Neural progenitor cell (in vitro differentiated cells): ENCODE data around the gene SEMA3C. TPM values are rescaled to one million over a fixed set of nuclear protein-coding genes. Genes with fewer than 3 reads are reported as not detected.

Source experiments
- DNase-seq: peaks from one replicate; pipeline ENCODE4 v3.0.0-alpha.2; 2016; ENCODE audit warnings: low spot score
- H2AFZ ChIP-seq: fragments of 200-600 bp; sonication (generic); replicated peaks from 2 replicates; pipeline ENCODE4 v1.6.1; 2016; ENCODE audit warnings: antibody characterized with exemption
- H3F3A ChIP-seq: fragments of 200-600 bp; sonication (generic); 2 replicates; pipeline ENCODE4 v1.6.1; 2016; ENCODE audit warnings: antibody characterized with exemption, low read depth
- H3K27ac ChIP-seq: fragments of 200-600 bp; sonication (generic); 2 replicates; pipeline ENCODE4 v1.5.1; 2016; ENCODE audit warnings: mild to moderate bottlenecking
- H3K27me3 ChIP-seq: fragments of 200-600 bp; sonication (generic); 2 replicates; pipeline ENCODE4 v1.6.1; 2016; ENCODE audit warnings: mild to moderate bottlenecking, moderate library complexity
- H3K36me3 ChIP-seq: fragments of 200-600 bp; sonication (generic); 2 replicates; pipeline ENCODE4 v1.5.1; 2016
- H3K4me1 ChIP-seq: fragments of 200-600 bp; sonication (generic); 2 replicates; pipeline ENCODE4 v1.6.1; 2016; ENCODE audit warnings: mixed run types
- H3K4me2 ChIP-seq: fragments of 200-600 bp; sonication (generic); 2 replicates; pipeline ENCODE4 v1.6.1; 2016
- H3K4me3 ChIP-seq: fragments of 200-600 bp; sonication (generic); 2 replicates; pipeline ENCODE4 v1.5.1; 2016
- H3K79me2 ChIP-seq: fragments of 200-600 bp; sonication (generic); 2 replicates; pipeline ENCODE4 v1.6.1; 2016; ENCODE audit warnings: low read depth
- H3K9ac ChIP-seq: fragments of 200-600 bp; sonication (generic); 2 replicates; pipeline ENCODE4 v1.6.1; 2016
- H3K9me3 ChIP-seq: fragments of 200-600 bp; sonication (generic); 2 replicates; pipeline ENCODE4 v1.5.1; 2016; ENCODE audit warnings: low read depth
- H4K20me1 ChIP-seq: fragments of 200-600 bp; sonication (generic); 2 replicates; pipeline ENCODE4 v1.6.1; 2016; ENCODE audit warnings: low read depth
- H3K27ac Mint-ChIP-seq: 3 replicates; pipeline ENCODE4 v1.8.0; 2021; ENCODE audit warnings: mixed read lengths
- H3K27me3 Mint-ChIP-seq: 2 replicates; pipeline ENCODE4 v1.8.0; 2022; ENCODE audit warnings: low read depth, mild to moderate bottlenecking, inconsistent platforms, moderate library complexity, mixed read lengths; ENCODE audit not compliant: insufficient read depth
- H3K36me3 Mint-ChIP-seq: 3 replicates; pipeline ENCODE4 v1.8.0; 2021; ENCODE audit warnings: mixed read lengths
- H3K4me1 Mint-ChIP-seq: 3 replicates; pipeline ENCODE4 v1.8.0; 2021; ENCODE audit warnings: mixed read lengths
- H3K4me3 Mint-ChIP-seq: 3 replicates; pipeline ENCODE4 v1.8.0; 2021; ENCODE audit warnings: mild to moderate bottlenecking, moderate library complexity, mixed read lengths
- H3K9me3 Mint-ChIP-seq: 3 replicates; pipeline ENCODE4 v1.8.0; 2020; ENCODE audit warnings: mixed read lengths
- EZH2 ChIP-seq: fragments of 200-600 bp; sonication (generic); IDR thresholded peaks from 2 replicates; pipeline ENCODE4 v1.6.1; 2017; ENCODE audit warnings: antibody characterized with exemption, mild to moderate bottlenecking, moderate library complexity
- EZH2phosphoT487 ChIP-seq: fragments of 200-600 bp; sonication (generic); IDR thresholded peaks from 2 replicates; pipeline ENCODE4 v1.6.1; 2017; ENCODE audit warnings: antibody characterized with exemption
- total RNA-seq: library from RNA; depleted of rRNA; stranded (reverse); fragments of >200 nt; gene quantifications from 2 replicates; pipeline ENCODE4 v1.2.3, GENCODE V29; 2015; ENCODE audit warnings: low replicate concordance
- TF ChIP-seq, protein P1 (sequence below): fragments of 200-600 bp; sonication (generic); IDR thresholded peaks from 2 replicates; pipeline ENCODE4 v1.5.1; 2017; ENCODE audit warnings: antibody characterized with exemption, mild to moderate bottlenecking

SEMA3C gene
- total RNA-seq: 0.28 and 0.54 TPM in 2 replicates

DNA sequence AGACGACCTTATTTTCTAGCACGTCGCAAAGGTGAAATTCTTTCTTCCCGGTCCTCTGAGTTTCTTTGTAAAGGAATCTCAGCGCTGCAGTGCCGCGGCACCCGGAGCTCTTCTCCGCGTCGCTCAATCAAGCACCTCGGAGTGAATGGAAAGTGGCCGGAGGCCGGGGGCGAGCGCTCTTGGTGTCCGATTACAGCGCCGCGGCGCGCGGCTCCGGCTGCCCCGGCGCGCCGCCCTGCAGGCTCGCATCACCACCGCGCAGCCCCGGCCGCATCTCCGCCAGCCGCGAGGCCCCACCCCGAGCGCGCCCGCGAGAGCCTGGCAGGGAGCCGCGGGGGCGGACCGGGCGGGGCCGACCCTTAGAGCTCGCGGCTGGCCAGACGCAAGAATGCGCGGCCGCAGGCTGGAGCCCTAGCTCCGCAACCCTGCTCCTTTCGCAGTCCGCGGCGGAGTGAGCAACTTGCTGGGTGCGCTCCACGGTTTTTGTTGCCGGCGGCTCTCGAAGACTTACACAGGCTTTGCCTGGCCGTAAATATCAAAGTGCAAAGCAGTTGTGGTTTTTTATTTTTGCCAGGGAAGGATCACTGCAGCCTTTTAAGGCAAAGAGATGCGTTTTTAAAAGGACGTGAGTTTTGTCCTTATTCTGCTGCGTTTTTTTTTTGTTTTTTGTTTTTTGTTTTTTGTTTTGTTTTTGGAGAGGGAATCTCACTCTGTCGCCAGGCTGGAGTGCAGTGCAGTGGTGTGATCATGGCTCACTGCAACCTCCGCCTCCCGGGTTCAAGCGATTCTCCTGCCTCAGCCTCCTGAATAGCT lies at the start of gene SEMA3C:
TSS of gene SEMA3C (minus strand) at position 143 of the 813 bp plus-strand sequence. CDS start 2,270 bp downstream, outside the sequence.
- Histone ChIP-seq H2AFZ (peak within 1 kb of the TSS; percentile 86), H3K4me1 (peaks cover 4% of the 10 kb centered on the region), H3K9me3 (no peaks in the 10 kb centered on the region), H3K4me2 (peak within 1 kb of the TSS; percentile 86), H3K27ac (no peak within 1 kb of the TSS), H3K79me2 (no peaks in the 10 kb centered on the region), H3K4me3 (peak within 1 kb of the TSS; percentile 58), H3K9ac (no peak within 1 kb of the TSS), H3K36me3 (no peaks in the 10 kb centered on the region), H3K27me3 (peaks cover 22% of the 10 kb centered on the region), H3F3A (peaks cover 20% of the 10 kb centered on the region), H4K20me1 (no peaks in the 10 kb centered on the region)
- DNase-seq: peak; percentile 97
- Mint-ChIP-seq H3K27me3 (peaks cover 8% of the 10 kb centered on the region), H3K4me3 (peak within 1 kb of the TSS; percentile 90), H3K36me3 (peaks cover 7% of the 10 kb centered on the region), H3K4me1 (peaks cover 41% of the 10 kb centered on the region), H3K27ac (peak within 1 kb of the TSS; percentile 82), H3K9me3 (no peaks in the 10 kb centered on the region)
- no peak for TF ChIP-seq EZH2
- TF ChIP-seq EZH2phosphoT487: no peak
- TF ChIP-seq, protein P1, sequence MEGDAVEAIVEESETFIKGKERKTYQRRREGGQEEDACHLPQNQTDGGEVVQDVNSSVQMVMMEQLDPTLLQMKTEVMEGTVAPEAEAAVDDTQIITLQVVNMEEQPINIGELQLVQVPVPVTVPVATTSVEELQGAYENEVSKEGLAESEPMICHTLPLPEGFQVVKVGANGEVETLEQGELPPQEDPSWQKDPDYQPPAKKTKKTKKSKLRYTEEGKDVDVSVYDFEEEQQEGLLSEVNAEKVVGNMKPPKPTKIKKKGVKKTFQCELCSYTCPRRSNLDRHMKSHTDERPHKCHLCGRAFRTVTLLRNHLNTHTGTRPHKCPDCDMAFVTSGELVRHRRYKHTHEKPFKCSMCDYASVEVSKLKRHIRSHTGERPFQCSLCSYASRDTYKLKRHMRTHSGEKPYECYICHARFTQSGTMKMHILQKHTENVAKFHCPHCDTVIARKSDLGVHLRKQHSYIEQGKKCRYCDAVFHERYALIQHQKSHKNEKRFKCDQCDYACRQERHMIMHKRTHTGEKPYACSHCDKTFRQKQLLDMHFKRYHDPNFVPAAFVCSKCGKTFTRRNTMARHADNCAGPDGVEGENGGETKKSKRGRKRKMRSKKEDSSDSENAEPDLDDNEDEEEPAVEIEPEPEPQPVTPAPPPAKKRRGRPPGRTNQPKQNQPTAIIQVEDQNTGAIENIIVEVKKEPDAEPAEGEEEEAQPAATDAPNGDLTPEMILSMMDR: no peak

DNA sequence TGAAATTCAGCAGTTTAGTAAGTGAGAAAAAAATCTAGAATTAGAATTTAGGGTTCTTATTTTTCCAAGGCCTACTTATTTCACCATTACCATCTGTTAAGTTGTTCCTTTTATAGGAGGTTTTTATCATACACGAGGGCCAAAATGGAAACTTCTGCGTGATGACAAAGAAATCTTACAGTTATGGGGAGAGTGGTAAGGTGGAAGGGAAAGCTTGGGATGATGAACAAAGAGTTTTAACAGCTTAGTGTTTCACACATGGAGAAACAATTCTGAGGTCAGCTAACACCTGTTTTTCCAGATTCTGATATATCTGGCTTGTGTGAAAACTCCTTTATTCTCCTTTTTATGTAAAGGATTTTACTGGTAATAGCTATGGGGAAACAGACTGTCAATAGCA lies 49.8 kb upstream of the SEMA3C start:
- no peak overlapping the region for H3K4me3 ChIP-seq
- H3F3A ChIP-seq: no peaks in the 10 kb centered on the region
- H3K27ac Mint-ChIP-seq: no peak overlapping the region
- no peaks in the 10 kb centered on the region for H3K27me3 ChIP-seq
- no peak overlapping the region for H3K4me3 Mint-ChIP-seq
- no peaks in the 10 kb centered on the region for H3K79me2 ChIP-seq
- H3K27ac ChIP-seq: no peak overlapping the region
- no peaks in the 10 kb centered on the region for H3K36me3 ChIP-seq
- H3K27me3 Mint-ChIP-seq: peaks cover 2% of the 10 kb centered on the region
- no peak overlapping the region for H2AFZ ChIP-seq
- no peak for DNase-seq
- peaks cover 12% of the 10 kb centered on the region for H3K4me1 Mint-ChIP-seq
- TF ChIP-seq EZH2phosphoT487 (no peak), EZH2 (no peak)
- TF ChIP-seq, protein P1: no peak
- no peaks in the 10 kb centered on the region for H3K9me3 Mint-ChIP-seq
- no peaks in the 10 kb centered on the region for H3K9me3 ChIP-seq
- no peaks in the 10 kb centered on the region for H3K36me3 Mint-ChIP-seq
- H3K4me2 ChIP-seq: no peak overlapping the region
- no peak overlapping the region for H3K9ac ChIP-seq
- H3K4me1 ChIP-seq: no peaks in the 10 kb centered on the region
- H4K20me1 ChIP-seq: no peaks in the 10 kb centered on the region

DNA sequence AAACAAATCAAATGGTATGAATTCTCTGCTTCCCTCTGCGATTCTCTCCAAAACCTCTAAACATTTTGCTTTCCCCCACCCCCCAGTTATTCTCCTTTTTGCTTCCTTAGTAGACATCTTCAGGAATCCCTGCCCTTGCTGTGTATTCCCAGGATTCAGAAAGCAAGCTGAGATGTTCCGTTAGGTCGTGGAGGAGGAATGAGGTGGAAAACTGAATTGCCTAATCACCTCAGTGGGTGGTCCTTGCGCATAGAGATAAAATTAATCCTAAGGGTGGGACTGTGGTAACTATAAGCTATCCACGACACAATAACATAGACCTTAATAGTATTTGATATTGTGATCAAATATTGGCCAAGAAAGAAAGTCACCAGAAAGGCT lies 49.1 kb upstream of the SEMA3C start:
- no peak overlapping the region for H3K27ac Mint-ChIP-seq
- H4K20me1 ChIP-seq: no peaks in the 10 kb centered on the region
- peaks cover 2% of the 10 kb centered on the region for H3K9me3 Mint-ChIP-seq
- peaks cover 4% of the 10 kb centered on the region for H3K27me3 Mint-ChIP-seq
- H3K4me1 ChIP-seq: no peaks in the 10 kb centered on the region
- H3K79me2 ChIP-seq: no peaks in the 10 kb centered on the region
- H3K4me3 Mint-ChIP-seq: no peak overlapping the region
- no peaks in the 10 kb centered on the region for H3K27me3 ChIP-seq
- peaks cover 12% of the 10 kb centered on the region for H3K4me1 Mint-ChIP-seq
- H3K27ac ChIP-seq: no peak overlapping the region
- H2AFZ ChIP-seq: no peak overlapping the region
- H3K4me2 ChIP-seq: no peak overlapping the region
- H3K36me3 ChIP-seq: no peaks in the 10 kb centered on the region
- no peaks in the 10 kb centered on the region for H3F3A ChIP-seq
- no peak for DNase-seq
- no peaks in the 10 kb centered on the region for H3K9me3 ChIP-seq
- TF ChIP-seq, protein P1: no peak
- no peak for TF ChIP-seq EZH2phosphoT487
- no peak for TF ChIP-seq EZH2
- H3K36me3 Mint-ChIP-seq: no peaks in the 10 kb centered on the region
- H3K4me3 ChIP-seq: no peak overlapping the region
- H3K9ac ChIP-seq: no peak overlapping the region
